Measurements from ENCODE around the gene THUMPD2. TPM values are rescaled to one million over a fixed set of nuclear protein-coding genes. Genes with fewer than 3 reads are reported as not detected.

The THUMPD2 gene
- total and polyA plus RNA-seq, 10 donors = 8.7 to 16.9 (median 13.3) TPM

- 84 to 96% (median 92%) methylated on average over 2 of the region's 2 CpGs for whole genome bisulfite sequencing, 5 donors
Observed at GRCh38 chr2:39787950-39788349, 8.9 kb upstream of the THUMPD2 start.

GRCh38 chr2:39786761-39787522, 7.9 kb upstream of the THUMPD2 start:
- Histone ChIP-seq H3K27me3 (replicated peaks in 1 of 7) (no peaks in the 10 kb centered on the region), H3K9me3 (peaks cover 0 to 24% (median 12%) of the 10 kb centered on the region in 8 donors), H3K4me3 (no peak overlapping the region), H3K27ac (no peak overlapping the region), H3K36me3 (no peaks in the 10 kb centered on the region), H3K4me1 (no peaks in the 10 kb centered on the region)
- no peak for DNase-seq
- WGBS, 5 donors = 57 to 75% (median 66%) methylated on average over 7 of the region's 7 CpGs
- TF ChIP-seq POLR2AphosphoS5 (IDR thresholded peaks at IDR 0.05) = no peak
- no peak for TF ChIP-seq CTCF (IDR thresholded peaks at IDR 0.05 in 8 of 11, conservative IDR thresholded peaks at IDR 0.05 in 3 of 11)
- no peak for TF ChIP-seq POLR2A (IDR thresholded peaks at IDR 0.05)
- intact Hi-C loops (cut with DNase I; ENCODE audit: low total_unique reads) = no loop called here

More at GRCh38 chr2:39787950-39788349, 8.9 kb upstream of the THUMPD2 start:
- DNase-seq = no peak
- H3K4me1 ChIP-seq = no peaks in the 10 kb centered on the region
- H3K36me3 ChIP-seq = no peaks in the 10 kb centered on the region
- no peak overlapping the region for H3K4me3 ChIP-seq
- peaks cover 0 to 24% (median 12%) of the 10 kb centered on the region in 8 donors for H3K9me3 ChIP-seq
- no peak overlapping the region for H3K27ac ChIP-seq
- TF ChIP-seq POLR2AphosphoS5 (IDR thresholded peaks at IDR 0.05) = no peak
- TF ChIP-seq CTCF (IDR thresholded peaks at IDR 0.05 in 8 of 11, conservative IDR thresholded peaks at IDR 0.05 in 3 of 11) = no peak
- no peak for TF ChIP-seq POLR2A (IDR thresholded peaks at IDR 0.05)
- H3K27me3 ChIP-seq (replicated peaks in 1 of 7) = no peaks in the 10 kb centered on the region
- intact Hi-C loops (cut with DNase I; ENCODE audit: low total_unique reads) = no loop called here

GRCh38 chr2:39782591-39782990, 3.5 kb upstream of the THUMPD2 start:
- intact Hi-C loops (cut with DNase I; ENCODE audit: low total_unique reads) = no loop called here
- WGBS, 5 donors = 44 to 93% (median 50%) methylated on average over 2 of the region's 2 CpGs
- TF ChIP-seq CTCF (IDR thresholded peaks at IDR 0.05 in 8 of 11, conservative IDR thresholded peaks at IDR 0.05 in 3 of 11) = no peak
- no peak for TF ChIP-seq POLR2AphosphoS5 (IDR thresholded peaks at IDR 0.05)
- no peak for TF ChIP-seq POLR2A (IDR thresholded peaks at IDR 0.05)
- Histone ChIP-seq H3K36me3 (no peaks in the 10 kb centered on the region), H3K4me1 (peaks cover 9 to 38% (median 27%) of the 10 kb centered on the region in 6 donors), H3K27me3 (replicated peaks in 1 of 7) (no peaks in the 10 kb centered on the region), H3K9me3 (no peaks in the 10 kb centered on the region), H3K4me3 (no peak overlapping the region), H3K27ac (no peak overlapping the region)
- DNase-seq = no peak

- 57 to 97% (median 79%) methylated on average over 1 of the region's 1 CpG for WGBS, 5 donors
- Histone ChIP-seq H3K9me3 (no peaks in the 10 kb centered on the region), H3K4me1 (peaks cover 14 to 47% (median 35%) of the 10 kb centered on the region in 6 donors), H3K36me3 (no peaks in the 10 kb centered on the region), H3K4me3 (no peak overlapping the region), H3K27ac (no peak overlapping the region), H3K27me3 (replicated peaks in 1 of 7) (no peaks in the 10 kb centered on the region)
- DNase-seq = no peak
- no peak for TF ChIP-seq CTCF (IDR thresholded peaks at IDR 0.05 in 8 of 11, conservative IDR thresholded peaks at IDR 0.05 in 3 of 11)
- TF ChIP-seq POLR2A (IDR thresholded peaks at IDR 0.05) = no peak
- TF ChIP-seq POLR2AphosphoS5 (IDR thresholded peaks at IDR 0.05) = no peak
- intact Hi-C loops (cut with DNase I; ENCODE audit: low total_unique reads) = no loop called here
Observed at GRCh38 chr2:39781697-39782096, 2.6 kb upstream of the THUMPD2 start.

Data from spleen (tissue), 11 donors.